Erythroblast (primary cell): ENCODE results near the gene PPP1R1A.

Source experiments
- GATA1 ChIP-seq: IDR thresholded peaks from 2 replicates; pipeline ENCODE4 v1.6.1; 2011; ENCODE audit warnings: low read depth, mild to moderate bottlenecking, control low read depth, low read length, moderate library complexity
- POLR2A ChIP-seq: IDR thresholded peaks from 2 replicates; pipeline ENCODE4 v1.6.1; 2011; ENCODE audit warnings: mild to moderate bottlenecking, low read length

GRCh38 chr12:54562750-54563356 lies 25.6 kb downstream of the PPP1R1A start:
- TF ChIP-seq POLR2A: no peak
- TF ChIP-seq GATA1: no peak
